GM21515 (cell line): ENCODE results near the gene IRF2.
"Not testable (repeated sequence)": the region's sequence is repeated elsewhere in the genome, so short reads cannot be mapped to it uniquely, and the experiment has no call there.

ENCODE experiments used
- ATAC-seq: cut with Tn5 transposase; IDR thresholded peaks from one replicate; pipeline ENCODE4 v1.9.1; 2021; ENCODE audit not compliant: unreplicated experiment

IRF2 gene

DNA sequence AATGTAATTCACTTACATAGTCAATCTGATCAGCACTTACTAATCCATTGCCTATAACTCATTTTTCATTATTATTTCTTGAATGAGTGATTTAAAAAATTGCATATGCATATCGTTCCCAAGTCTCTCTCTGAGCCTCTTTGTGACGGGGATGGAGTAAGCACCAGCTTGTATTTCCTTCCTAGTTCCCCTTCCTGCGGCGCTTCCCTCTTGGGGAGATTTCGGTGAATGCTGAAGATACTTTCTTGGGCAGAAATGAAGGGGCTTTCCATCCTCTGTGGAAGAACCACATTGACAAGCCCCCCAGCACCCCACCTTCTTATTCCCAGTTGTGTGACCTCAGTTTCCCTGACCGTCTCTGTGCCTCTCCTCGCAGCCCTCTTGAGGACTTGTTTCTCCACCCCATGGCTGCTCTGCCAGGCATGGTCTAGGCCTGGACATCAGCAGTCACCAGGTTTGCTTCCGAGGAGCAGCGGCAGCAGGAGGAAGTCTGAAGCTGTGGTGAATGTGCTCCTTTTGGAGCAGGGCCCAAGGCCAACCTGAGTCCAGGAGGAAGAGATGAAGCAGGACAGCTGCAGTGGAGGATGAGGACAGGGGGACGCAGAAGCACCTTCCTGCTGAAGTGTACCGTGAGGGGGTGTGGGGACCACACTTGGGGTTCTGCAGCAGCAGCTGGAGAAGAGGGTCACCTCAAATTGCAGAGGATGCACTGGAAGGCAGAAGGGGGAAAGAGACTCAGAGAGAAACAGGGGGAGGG is 124.9 kb downstream of the IRF2 start:
- no peak for ATAC-seq

DNA sequence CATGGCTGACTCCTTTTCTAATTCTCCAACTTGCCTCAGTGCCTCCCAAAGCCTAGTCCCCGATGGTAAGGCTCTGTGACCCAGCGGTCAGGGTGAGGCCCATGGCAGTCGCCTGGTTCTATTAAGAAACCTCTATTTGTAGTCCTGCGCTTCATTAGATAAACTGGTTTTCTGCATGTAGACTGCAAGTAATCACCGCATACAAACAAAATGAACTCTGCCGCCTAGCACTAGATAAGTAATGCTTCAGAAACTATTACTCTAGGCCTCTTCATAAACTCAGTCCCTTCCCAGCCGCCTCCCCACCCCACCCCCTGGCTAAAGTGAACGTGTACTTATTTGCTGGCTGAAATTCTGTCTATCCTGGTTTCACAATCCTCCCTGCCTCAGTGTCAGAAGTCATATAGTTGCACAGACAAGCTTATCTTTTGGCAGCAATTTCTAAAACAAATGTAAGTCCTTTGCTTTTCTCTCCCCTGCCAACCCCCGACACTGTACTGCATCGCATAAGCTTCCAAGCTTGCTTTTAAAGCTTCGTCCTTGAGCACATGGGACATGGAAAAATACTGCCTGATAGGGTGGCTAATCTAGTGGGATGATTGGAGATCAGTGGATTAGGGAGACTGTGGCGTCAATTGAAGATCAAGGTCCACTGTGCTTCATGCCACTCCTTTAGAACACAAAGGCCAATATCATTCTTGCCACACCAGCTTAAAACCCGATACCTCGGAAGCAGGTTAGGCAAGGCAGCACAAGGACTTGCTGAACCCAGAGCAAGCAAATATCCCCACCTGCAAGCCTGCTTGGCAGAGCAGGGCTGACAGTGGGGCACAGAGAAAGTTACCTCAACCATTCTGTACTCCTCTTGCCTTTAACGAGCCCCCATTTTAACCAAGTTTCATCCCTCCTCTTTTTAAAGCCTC is 125.8 kb downstream of the IRF2 start:
- no peak for ATAC-seq

DNA sequence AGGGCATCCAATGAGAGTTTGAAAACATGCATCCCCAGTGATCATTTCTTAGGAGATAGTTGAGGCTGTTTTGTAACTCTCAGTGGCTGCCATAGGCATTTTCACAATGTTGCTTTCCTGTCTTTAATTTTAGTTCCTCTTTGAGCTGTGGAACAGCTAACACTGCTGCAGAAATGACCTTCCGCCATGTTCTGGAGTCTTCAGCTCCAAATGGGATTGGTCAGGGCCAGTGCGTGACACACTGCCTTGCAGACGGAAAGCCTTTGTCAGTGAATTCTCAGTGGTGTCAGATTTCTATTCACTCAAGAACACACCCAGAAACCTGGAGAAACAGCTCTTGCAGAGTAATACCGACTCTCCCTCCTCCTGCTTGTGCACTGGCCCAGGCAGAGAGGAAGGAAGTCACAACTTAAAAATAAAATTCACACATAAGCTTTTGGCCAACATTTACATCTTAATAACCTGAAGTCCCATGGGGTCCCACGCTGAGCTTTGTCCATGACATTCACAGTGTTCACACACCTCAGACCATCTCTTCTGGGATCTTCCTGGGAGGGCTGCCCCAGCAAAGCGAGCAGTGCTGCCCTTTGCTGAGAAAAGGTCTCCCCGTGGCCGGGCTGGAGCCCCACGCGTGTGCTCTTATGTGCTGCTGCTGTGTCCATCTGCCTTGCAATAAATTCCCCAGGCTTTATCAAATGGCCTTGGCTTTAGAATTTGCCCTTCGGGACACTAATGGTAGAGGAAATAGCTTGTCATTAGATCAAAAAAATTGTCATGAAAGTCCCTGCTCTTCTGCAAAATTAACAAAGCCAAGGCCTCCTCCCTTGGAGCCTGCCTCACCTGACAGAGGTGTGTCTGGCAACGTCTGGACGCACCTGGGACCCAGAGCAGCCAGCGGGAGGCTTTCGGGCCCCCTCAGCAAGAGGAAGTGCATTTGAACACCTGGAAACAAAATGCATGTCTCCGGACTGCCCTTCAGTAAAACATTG is 126.8 kb downstream of the IRF2 start:
- ATAC-seq: peak; percentile 72

DNA sequence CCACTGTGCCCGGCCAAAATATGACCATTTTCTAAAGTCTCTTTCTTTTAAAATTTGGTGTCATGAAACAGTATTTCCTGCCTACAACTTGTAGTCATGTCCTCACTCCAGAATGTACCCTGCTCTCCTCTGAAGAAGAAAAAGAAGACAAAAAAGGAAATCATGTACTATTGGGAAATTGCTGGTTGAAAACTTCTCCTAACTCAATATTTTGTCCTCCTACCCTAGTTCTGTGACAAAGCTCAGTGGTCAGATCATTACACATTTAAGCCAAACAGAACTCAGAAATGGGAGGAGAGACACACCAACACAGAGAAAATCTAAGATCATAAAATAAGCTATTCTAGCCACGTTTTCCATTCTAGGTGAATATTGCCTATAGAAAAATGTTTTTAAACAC is 127.7 kb downstream of the IRF2 start:
- ATAC-seq: no peak

DNA sequence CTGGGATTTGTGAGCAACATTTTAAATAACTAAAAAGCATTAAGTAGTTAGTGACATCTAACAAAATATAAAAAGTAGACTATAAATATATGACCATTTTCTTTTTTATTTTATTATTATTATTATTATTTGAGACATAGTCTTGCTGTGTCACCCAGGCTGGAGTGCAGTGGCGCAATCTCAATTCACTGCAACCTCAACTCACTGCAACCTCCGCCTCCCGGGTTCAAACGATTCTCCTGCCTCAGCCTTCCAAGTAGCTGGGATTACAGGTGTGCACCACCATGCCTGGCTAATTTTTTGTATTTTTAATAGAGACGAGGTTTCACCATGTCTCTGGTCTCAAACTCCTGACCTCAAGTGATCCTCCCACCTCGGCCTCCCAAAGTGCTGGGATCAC is 128.1 kb downstream of the IRF2 start:
- not testable (repeated sequence) for ATAC-seq

DNA sequence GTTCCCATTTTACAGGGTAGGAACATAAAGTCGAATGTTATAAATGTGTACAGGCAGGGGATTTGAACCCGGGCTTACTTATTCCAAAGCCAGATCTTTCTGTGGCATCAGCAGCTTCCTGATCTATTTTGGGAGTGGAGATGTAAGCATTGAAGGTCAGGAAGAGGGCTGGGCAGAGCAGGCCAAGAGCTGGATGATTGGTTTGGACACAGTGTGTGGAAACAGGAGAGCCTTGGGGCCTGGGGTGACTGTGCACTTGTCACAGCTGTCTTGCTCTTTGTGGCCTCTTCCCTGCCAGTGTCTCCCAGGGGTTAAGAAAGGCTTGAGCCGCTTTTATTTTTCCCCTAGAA is 128.8 kb downstream of the IRF2 start:
- ATAC-seq: no peak

DNA sequence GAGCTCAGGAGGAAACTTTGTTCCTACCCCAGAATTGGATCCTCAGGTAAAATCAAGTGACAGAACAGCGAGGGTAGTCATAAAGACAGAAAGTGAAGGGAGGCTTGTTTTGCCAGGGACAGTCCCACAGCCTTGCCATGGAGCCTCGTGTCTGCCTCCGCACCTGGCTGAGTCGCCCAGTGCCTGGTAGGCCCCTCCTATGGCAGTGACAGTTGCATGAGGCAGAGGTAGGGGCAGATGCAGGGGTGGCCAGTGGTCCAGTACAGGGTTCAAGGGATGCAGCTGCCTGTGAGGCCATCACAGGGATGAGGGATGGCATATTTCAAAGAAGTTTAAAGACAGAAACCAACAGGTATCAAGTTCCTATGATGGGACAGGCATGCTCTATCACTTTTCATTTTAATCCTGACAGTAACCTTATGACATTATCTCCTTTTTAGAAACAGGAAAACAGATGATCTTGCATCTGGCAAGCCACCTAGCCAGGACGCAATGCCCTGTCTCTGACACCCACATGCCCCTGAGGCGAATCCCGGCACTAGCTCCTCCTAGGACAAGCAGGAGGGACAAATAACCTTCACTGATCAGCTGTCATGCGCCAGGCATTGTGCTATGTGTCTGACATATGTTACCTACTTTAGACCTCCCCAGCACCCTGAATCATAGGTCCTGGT is 129.3 kb downstream of the IRF2 start:
- no peak for ATAC-seq

DNA sequence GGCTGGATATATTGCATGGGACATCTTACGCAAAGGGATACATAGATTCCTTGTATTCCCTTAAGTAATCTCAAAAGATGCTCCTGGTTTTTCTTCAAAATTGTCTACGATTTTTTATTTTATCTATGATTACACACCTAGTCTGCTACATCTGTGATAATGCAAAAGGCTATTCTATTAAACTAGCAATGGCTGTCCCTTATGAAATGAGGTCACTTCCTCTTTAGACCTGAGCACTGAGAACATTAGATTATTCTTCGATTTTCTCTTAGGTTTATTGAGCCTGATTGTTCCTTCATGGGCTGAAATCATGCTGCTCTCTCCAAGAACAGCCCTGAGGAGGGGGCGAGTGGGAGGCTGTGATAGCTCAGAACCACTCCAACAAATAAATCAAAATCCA is 129.9 kb downstream of the IRF2 start:
- no peak for ATAC-seq

DNA sequence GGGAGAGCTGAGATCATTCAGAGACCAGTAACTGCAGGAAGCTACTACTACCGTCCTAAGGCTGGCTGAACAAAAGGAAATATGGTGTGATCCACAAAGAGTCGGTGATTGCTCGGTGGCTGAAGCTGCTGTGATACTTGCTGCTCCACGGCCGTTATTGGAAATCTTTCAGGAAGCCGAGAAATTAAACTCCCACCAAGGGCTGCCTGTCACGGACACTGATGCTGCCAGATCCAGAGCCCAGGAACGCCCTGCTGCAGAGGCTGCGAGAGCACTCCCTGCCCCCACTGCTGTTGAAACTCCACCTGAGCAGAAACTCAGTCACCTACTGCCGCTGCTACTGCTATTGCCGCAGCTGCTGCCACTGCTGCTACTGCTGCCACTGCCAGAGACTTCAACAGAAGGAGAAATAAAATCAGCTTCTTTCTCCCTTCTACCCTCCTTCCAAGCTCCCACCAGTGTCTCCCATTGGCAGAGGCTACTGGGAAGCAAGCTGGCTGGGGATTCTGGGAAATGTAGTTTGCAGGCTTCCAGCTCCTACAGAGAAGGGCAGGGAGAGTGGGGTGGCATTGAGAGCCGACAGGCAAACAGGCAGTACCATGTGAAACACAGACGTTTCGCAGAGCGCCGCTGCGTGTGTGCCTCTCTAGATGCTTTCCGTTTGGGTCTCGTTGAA is 130.7 kb downstream of the IRF2 start:
- ATAC-seq: peak; percentile 38

DNA sequence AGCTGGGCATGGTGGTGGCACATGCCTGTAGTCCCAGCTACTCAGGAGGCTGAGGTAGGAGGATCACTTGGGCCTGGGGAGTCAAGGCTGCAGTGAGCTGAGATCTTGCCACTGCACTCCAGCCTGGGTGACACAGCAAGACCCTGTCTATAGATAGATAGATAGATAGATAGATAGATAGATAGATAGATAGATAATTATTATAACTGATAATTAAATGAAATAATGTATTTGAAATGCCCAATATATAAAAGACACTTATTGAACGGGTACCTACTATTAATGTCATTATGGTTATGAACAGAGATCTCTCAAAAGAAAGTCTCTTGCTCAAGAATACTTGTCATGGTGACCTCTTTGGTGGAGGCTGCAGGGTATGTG is 131.5 kb downstream of the IRF2 start:
- ATAC-seq: not testable (repeated sequence)

DNA sequence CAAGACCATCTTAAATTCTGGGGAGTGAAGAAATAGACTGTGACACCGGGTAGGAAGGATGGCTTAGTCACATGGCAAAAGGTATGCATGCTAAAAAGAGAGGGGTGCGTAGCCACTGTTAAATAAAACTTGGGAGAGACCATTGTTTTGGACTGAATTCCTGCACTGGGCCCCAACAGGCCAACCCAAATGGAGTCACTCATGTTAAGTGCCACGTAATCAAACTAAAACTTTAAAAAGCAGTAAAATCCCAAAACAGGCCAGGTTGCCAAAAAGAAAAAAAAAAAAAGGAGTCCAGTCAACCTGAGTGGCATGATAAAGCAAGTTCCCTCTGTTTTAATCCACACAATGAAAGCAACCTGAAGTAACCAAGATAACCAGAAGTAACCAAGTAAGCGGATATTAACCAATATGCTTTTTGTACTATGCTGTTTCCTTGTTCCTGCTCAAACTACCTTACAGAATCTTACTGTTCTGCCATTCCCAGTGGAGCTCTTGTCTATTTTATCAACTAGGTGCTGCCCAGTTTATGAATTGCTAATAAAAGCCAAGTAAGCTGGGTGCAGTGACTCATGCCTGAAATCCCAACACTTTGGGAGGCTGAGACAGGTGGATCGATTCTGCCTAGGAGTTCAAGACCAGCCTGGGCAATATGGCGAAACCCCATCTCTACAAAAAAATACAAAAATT is 132.0 kb downstream of the IRF2 start:
- no peak for ATAC-seq

DNA sequence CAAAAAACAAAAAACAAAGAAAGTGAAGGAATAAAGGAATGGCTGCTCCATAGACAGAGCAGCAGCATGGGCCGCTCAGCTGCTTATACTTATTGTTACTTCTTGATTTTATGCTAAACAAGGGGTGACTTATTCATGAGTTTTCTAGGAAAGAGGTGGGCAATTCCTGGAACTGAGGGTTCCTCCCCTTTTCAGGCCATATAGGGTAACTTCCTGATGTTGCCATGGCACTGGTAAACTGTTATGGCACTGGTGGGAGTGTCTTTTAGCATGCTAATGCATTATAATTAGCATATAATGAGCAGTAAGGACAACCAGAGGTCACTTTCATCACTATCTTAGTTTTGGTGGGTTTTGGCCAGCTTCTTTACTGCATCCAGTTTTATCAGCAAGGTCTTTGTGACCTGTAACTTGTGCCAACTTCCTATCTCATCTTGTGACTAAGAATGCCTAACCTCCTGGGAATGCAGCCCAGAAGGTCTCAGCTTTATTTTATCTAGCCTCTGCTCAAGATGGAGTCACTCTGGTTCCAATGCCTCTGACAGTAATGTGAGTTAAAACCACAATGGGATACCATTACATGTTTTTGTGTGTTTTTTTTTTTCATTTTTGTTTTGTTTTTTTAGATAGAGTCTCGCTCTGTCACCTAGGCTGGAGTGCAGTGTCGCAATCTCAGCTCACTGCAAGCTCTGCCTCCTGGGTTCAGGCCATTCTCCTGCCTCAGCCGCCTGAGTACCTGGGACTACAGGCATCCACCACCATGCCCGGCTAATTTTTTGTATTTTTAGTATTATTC is 134.8 kb downstream of the IRF2 start:
- not testable (repeated sequence) for ATAC-seq

DNA sequence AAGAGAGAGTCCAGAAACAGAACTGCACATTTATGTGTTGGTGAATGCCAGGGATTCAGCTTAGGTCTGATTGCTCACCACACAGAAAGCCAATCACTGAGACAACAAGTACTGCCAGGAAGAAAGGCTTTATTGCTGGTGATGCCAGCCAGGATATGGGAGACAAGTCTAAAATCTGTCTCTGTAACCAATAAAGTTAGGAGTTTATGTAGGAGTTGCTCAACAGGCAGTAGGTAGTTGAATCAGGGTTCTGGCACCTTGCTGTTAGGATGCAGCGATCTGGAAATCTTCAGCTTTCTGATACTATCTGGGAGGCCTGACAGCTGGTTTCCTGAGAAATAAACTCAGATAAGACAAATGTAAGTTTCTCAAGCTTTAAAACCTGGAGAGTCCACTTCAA is 136.4 kb downstream of the IRF2 start:
- no peak for ATAC-seq
